ENCODE data around the gene FADS1.

FADS1 gene

GRCh38 chr11:61774411-61774810, 42.4 kb downstream of the FADS1 start:
- DNase-seq = no peak

- no peak for DNase-seq
Measured at GRCh38 chr11:61773809-61774208, 43.0 kb downstream of the FADS1 start.

DNA sequence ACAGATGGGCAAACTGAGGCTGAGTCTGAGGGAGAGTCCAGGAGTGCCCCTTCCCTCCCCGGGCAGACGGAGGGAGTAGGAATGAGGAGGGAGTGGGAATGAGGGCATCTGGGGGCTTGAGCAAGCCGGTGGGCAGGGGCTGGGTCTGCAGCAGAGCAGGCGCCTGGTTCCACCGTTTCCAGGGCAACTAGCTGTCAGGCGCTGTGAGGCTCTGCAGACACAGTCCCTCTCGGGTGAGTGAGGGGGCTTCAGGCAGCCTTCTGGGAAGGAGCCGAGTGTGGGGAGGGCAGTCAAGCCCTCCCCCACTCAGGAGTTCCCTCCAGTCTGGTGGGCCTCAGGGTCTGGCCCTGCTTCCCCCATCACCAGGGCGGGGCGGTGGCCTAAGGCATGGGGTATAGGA, 43.4 kb downstream of the FADS1 start:
- DNase-seq = no peak

- no peak for DNase-seq
Measured at GRCh38 chr11:61771985-61772455, 44.8 kb downstream of the FADS1 start.

GRCh38 chr11:61771195-61771894, 45.5 kb downstream of the FADS1 start:
- no peak for DNase-seq

DNA sequence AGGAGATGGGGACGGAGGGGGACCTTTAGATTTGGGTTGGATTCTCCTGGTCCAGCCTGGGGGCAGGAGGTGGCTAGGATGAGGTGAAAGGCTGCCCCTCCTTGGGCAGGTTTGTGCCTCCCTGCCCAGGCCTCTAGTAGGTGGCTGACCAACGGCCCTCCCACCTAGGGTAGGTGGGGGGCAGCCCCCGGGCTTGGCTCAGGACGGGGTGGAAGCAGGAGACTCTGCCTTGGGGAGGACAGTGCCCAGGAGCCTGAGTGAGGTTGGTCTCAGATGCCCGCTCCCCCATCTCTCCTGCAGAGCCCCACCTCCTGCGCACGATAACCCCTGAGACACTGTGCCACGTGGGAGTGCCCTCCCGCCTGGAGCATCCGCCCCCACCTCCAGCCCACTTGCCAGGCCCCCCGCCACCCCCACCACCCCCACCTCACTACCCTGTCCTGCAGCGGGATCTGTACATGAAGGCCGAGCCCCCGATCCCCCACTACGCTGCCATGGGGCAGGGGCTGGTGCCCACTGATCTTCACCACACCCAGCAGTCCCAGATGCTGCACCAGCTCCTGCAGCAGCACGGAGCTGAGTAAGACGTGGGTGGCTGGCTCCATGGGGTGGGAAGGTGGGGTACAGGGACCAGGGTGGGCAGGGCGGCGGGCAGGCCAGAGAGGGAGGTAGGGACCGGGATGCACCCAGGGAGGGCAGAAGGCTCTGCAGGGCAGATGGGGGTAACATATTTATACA, 46.7 kb downstream of the FADS1 start:
- no peak for DNase-seq

- DNase-seq = no peak
Measured at GRCh38 chr11:61769169-61769920, 47.5 kb downstream of the FADS1 start.

DNA sequence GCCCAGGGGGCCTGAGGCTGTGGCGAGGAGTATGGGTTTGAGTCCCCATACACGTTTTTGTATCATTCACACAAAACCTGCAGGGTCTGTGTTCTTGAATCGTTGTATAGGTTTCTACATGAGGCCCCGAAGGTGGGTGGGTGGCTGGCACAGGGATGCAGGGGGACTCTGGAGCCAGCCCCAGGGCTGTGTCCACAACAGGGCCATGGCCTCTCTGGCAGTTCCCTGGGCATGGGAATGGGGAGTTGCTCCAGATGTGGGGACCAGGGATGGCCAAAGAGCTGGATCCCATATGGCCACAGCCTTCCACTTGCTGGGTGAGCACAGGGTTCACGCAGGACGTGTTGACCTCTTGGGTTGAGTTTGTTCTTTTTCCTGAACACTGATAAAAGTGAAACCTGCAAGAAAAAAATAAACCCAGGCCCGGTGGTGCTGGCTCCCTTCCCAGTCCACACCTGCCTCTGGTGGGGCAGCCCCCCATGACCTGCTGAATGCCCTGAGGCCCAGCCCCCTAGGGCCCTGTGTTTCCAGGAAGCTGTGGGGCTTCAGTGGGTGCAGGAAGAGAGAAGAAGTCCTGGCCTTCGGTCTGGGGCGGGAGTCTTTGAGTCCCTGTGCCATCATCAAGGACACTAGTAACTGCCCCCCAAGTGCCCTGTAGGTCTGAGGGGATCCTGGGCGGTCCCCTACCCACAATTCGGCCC, 48.3 kb downstream of the FADS1 start:
- DNase-seq = no peak

- DNase-seq = no peak
Measured at GRCh38 chr11:61766353-61766841, 50.4 kb downstream of the FADS1 start.

GRCh38 chr11:61765550-61766253, 51.1 kb downstream of the FADS1 start:
- DNase-seq = no peak

- no peak for DNase-seq
Measured at GRCh38 chr11:61764606-61765260, 52.1 kb downstream of the FADS1 start.

DNA sequence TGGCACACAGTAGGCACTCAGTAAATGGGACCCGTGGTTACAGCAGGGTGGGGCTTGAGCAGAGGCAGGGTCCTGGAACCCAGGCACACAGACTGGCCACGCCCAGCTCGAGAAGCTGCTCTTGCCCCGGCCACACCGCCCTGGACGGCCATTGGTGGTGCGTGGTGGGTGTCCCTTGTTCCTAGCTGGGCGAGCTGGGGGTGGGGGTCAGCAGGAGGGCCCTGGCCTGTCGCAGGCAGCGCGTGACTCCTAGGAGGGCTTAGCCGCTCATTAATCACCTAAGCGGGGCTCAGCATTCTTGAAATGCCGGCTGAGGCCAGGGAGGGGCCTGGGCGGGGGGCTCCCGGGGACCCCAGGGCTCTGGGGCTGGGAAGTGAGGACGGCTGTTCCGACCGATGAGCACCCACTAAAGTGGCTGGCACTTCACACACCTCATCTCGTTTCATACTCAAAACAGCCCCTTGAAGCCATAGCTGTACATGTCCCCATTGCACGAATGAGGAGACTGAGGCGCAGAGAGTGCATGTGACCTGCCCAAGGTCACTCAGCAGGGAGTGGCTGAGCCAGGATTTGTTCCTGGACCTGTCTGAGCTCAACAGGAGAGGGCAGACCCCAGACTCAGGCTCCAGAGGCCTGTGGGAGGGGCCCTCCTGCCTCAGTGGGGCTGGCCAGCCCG, 52.7 kb downstream of the FADS1 start:
- DNase-seq = no peak

GRCh38 chr11:61762798-61763197, 54.0 kb downstream of the FADS1 start:
- no peak for DNase-seq

DNA sequence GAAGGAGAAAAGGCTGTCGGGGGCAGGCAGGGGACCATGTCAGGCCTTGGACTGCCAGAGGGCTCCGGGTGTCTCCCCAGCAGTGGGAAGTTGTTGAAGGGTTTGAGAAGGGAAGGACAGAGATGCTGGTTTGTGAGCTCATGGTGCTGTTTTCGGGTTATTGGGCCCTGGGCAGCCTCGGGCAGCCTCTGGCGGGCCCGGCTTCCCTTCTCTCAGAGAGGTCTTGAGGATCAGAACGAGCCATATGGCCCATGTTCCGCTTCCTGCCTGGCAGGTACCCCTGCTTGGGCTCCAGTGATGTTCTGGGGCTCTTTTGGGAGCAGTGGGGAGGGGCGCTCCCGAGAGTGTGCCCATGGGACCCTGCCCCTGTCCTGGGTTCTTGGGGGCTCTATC, 54.6 kb downstream of the FADS1 start:
- no peak for DNase-seq

DNA sequence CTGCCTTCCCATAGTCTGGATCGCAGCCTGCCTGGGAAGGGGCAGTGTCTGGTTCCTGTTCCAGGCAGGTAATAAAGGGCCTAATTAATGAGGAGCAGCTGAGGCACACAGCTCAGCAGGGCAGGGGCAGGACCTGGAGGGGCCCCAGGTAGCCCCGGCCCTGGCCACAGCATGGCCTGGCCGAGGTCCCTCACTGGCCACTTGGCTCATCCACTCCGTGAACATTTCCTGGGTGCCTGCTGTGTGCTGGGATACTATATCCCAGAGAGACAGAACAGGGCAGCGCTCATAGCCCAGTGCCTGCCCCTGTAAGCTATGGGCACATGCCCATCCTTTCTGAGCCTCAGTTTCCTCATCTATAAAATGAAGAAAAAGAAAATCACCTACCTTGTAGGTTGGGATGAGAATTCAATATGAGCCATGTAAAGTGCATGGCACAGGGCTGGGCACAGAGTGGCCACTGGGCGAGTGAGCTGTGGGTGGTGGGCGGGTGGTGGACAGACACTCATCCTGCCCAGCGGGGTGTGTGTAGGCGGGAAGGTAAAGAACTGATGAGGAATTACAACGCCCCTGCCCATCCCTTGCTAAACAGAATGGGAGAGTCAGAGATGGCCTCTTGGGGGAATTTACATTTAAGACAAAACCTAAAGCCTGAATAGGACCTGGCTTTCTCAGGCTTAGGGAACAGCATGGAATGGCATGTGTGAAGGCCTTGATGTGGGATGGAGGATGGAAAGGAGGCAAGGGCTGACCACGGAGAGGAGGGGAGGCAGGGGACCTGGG, 55.2 kb downstream of the FADS1 start:
- no peak for DNase-seq

GRCh38 chr11:61760946-61761345, 55.9 kb downstream of the FADS1 start:
- no peak for DNase-seq

GRCh38 chr11:61757213-61757862, 59.5 kb downstream of the FADS1 start:
- no peak for DNase-seq

DNA sequence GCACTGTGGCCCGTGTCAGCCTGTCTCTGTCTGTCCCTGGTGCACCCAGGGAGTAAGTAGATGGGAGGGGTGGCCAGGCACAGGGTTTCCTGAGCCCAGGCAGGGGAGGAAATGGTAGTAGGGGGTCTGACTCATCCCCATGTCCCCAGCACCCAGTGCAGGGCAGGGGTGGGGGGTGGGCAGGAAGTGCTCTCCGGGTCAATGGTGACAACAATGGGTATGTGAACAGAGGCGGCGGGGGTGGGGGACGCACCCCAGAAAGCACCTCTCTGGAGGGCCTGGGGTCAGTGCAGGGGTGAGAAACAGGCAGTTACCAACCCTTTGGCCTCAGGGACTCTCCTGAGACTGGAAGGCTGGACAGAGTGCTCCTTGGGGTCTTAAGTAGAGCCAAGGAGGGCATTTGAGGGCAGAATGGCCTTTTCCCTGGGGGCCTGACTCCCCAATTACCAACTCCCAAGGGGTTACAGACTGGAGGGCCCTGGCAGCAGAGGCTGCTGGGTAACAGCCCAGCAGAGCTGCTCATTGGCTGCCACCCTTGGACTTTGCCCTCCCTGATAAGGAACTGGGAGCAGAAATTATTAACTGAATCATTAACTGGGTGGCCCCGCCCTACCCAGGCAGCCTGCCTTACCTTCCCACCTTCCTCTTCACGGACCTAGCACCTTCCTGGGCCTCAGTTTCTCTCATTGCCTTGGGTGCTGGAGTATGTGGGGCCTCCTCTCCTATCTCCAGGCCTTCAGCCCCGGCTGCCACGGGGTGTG, 60.2 kb downstream of the FADS1 start:
- peak; percentile 58 for DNase-seq

GRCh38 chr11:61756147-61756451, 60.7 kb downstream of the FADS1 start:
- no peak for DNase-seq

Measured in hematopoietic multipotent progenitor cell treated with erythropoietin and hydrocortisone succinate and interleukin-3 and kit ligand, for 6 days (in vitro differentiated cells).